Activated CD4-positive, alpha-beta T cell treated with anti-CD3 and anti-CD28 coated beads, Interleukin-2, amount 10 ng/mL, durations not matched to agents 7 days and 5 days (primary cell): ENCODE measurements around the gene SARNP. TPM values are rescaled to one million over a fixed set of nuclear protein-coding genes. Genes with fewer than 3 reads are reported as not detected.

Source experiments
- CTCF ChIA-PET: fragments of 350-600 bp; sonication (Branson Sonifier 250); formaldehyde crosslinking; loops from one replicate; lab custom pipeline; 2021; ENCODE audit warnings: antibody characterized with exemption; lab: Charles Lee
- POLR2A ChIA-PET: fragments of 350-600 bp; sonication (Branson Sonifier 250); formaldehyde crosslinking; loops from one replicate; lab custom pipeline; 2021; ENCODE audit warnings: antibody characterized with exemption; lab: Charles Lee
- DNase-seq: peaks from one replicate; pipeline ENCODE4 v3.0.0-alpha.2; 2020
- H3K27ac Mint-ChIP-seq: one replicate; pipeline ENCODE4 v1.8.0; 2021; ENCODE audit warnings: mild to moderate bottlenecking, moderate library complexity, mixed read lengths
- H3K27me3 Mint-ChIP-seq: one replicate; pipeline ENCODE4 v1.8.0; 2021; ENCODE audit warnings: mixed read lengths
- H3K36me3 Mint-ChIP-seq: one replicate; pipeline ENCODE4 v1.8.0; 2021; ENCODE audit warnings: low read depth, mixed read lengths
- H3K4me1 Mint-ChIP-seq: one replicate; pipeline ENCODE4 v1.8.0; 2021; ENCODE audit warnings: mixed read lengths
- H3K4me3 Mint-ChIP-seq: one replicate; pipeline ENCODE4 v1.8.0; 2021; ENCODE audit warnings: mild to moderate bottlenecking, moderate library complexity, mixed read lengths
- H3K9me3 Mint-ChIP-seq: one replicate; pipeline ENCODE4 v1.8.0; 2021; ENCODE audit warnings: mixed read lengths
- total RNA-seq, 2 experiments: library from RNA; stranded (reverse); gene quantifications; one replicate each; pipeline ENCODE4 v1.2.3, GENCODE V29; 2021

Gene SARNP
- total RNA-seq, 2 experiments from 2014 or later, result 87.5 to 102 TPM

DNA sequence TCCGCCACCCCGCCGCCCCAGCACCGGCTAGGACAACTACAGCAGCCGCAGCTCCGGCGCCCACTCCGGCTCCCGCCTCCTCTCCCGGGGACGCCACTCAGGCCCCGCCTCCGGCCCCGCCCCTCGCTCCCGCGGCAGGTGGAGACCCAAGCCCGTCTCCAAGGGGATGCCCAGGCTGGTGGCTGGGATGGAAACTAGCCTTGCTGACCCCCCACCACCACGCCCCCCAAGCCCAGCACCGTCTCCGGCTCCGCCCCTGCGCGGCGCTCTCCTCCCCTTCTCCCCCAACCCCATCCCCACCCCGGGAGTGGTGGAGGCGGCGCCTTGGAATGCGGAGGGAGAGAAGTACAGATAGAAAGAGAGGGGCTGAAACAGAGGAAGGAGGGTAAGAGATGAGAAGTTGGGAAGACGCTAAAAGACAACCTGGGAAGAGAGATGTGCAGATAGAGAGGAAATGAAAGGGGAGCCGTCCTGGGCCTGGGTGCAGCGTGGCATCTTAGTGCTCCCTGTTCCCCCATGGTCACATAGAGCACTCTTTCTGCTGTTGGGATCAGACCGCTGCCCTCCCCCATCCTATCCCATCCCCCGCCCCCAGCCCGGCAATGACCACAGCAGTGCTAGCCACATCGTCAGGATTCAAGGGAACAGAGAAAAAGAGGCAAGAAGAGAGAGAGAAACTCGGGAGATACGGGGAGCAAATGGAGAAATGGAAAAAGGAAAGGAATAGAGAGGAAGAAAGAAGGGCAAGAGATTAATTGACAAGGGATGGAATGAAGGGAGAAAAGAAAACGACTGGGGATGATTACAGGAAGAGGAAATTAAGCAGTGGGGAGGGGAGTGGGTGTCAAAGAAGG is 109.5 kb downstream of the SARNP start, which contains the start of gene ITGA7:
TSS of gene ITGA7 (minus strand) at position 64 of the 854 bp plus-strand sequence. CDS start 222 bp downstream, outside the sequence.
- no peaks in the 10 kb centered on the region for H3K9me3 Mint-ChIP-seq
- ChIA-PET CTCF (interaction anchor here (1.2 to 1.7 kb wide), 2 partner anchors 15 to 17 kb away, joined by 3 read pairs; no protein-coding TSS in a partner anchor), POLR2A (no interaction called here)
- H3K4me1 Mint-ChIP-seq, result peaks cover 20% of the 10 kb centered on the region
- H3K4me3 Mint-ChIP-seq, result peak within 1 kb of the TSS; percentile 70
- H3K36me3 Mint-ChIP-seq, result no peaks in the 10 kb centered on the region
- peak; percentile 60 for DNase-seq
- peaks cover 48% of the 10 kb centered on the region for H3K27me3 Mint-ChIP-seq
- no peak within 1 kb of the TSS for H3K27ac Mint-ChIP-seq

Other genes starting within 250 kb of the SARNP start
- gene OR2AP1, start 245.3 kb downstream of the SARNP start, total RNA-seq, result not detected
- gene OR10P1, start 180.8 kb downstream of the SARNP start, total RNA-seq, result not detected
- 1 to 10 TPM; 3.1 TPM for gene ITGA7, start 109.8 kb downstream of the SARNP start, total RNA-seq
- gene BLOC1S1, start 101.7 kb downstream of the SARNP start, total RNA-seq, result 100 to 1,000 TPM; 164 to 181 TPM
- 10 to 100 TPM; 23.3 to 25.8 TPM for gene RDH5, start 97.3 kb downstream of the SARNP start, total RNA-seq
- gene CD63, start 88.7 kb downstream of the SARNP start, total RNA-seq, result 100 to 1,000 TPM; 108 to 116 TPM
- 10 to 100 TPM in 1 of 2 experiments, 1 to 10 TPM in 1; 9.7 to 10.4 TPM for gene GDF11, start 74.6 kb downstream of the SARNP start, total RNA-seq
- gene ORMDL2, start 317 bp upstream of the SARNP start, total RNA-seq, result 10 to 100 TPM; 52.7 to 67.1 TPM
- gene DNAJC14, start 11.9 kb upstream of the SARNP start, total RNA-seq, result 10 to 100 TPM; 32.6 to 35.8 TPM
- not detected for gene MMP19, start 25.2 kb upstream of the SARNP start, total RNA-seq
- 10 to 100 TPM; 50.3 to 50.7 TPM for gene PYM1, start 110.2 kb upstream of the SARNP start, total RNA-seq
- 100 to 1,000 TPM; 766 to 771 TPM for gene DGKA, start 113.4 kb upstream of the SARNP start, total RNA-seq
- under 1 TPM in 1 of 2 experiments, not detected in 1; 0.37 TPM for gene PMEL, start 148.3 kb upstream of the SARNP start, total RNA-seq
- 100 to 1,000 TPM in 1 of 2 experiments, 10 to 100 TPM in 1; 96.6 to 106 TPM for gene CDK2, start 149.1 kb upstream of the SARNP start, total RNA-seq
- 10 to 100 TPM; 56.9 to 58.1 TPM for gene RAB5B, start 156.4 kb upstream of the SARNP start, total RNA-seq
- 1 to 10 TPM; 2.4 to 3.5 TPM for gene SUOX, start 179.6 kb upstream of the SARNP start, total RNA-seq
- 10 to 100 TPM; 15.7 to 17.4 TPM for gene IKZF4, start 203.3 kb upstream of the SARNP start, total RNA-seq
- 10 to 100 TPM; 47.2 to 48.3 TPM for gene RPS26, start 224.2 kb upstream of the SARNP start, total RNA-seq